B cell (primary cell): ENCODE data around the gene TIE1.

Experiments used
- CTCF ChIP-seq: fragments of 200-600 bp; IDR thresholded peaks from one replicate; pipeline ENCODE4 v1.8.0; 2022; ENCODE audit warnings: antibody characterized with exemption, mild to moderate bottlenecking
- EZH2 ChIP-seq: IDR thresholded peaks from 2 replicates; pipeline ENCODE4 v1.6.1; 2012; ENCODE audit warnings: borderline replicate concordance, low read depth, mild to moderate bottlenecking, moderate library complexity, low read length; ENCODE audit not compliant: insufficient read depth, poor library complexity, severe bottlenecking

DNA sequence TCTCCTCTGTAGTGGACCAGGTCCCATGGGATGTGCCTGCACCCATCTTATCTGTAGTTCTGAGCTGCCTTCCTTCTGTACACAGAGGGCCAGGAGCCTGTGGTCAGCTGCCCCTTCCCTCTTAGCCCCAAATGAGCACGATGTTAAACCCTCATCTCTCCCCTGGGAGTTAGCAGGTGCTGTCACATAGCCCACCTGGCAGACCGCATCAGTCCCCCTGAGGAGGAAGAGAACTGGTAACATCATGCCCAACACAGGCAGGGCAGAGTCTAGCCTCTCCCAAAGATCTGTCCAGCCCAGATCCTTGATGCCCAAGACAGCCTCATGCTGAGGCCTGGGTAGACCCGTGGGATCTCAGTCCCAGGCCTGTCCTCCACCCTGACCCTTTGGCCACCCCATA lies 4.7 kb downstream of the TIE1 start:
- no peak for TF ChIP-seq CTCF
- TF ChIP-seq EZH2, result no peak
